HG03103 (cell line): Measurements from ENCODE around the gene MRPL45.
"Not testable (repeated sequence)": the region's sequence is repeated elsewhere in the genome, so short reads cannot be mapped to it uniquely, and the experiment has no call there.

Experiments used
- ATAC-seq: cut with Tn5 transposase; IDR thresholded peaks from one replicate; pipeline ENCODE4 v1.9.1; 2021; ENCODE audit warnings: low read depth; ENCODE audit not compliant: unreplicated experiment

The MRPL45 gene

GRCh38 chr17:38296834-38297517, at the start of gene MRPL45:
TSS of gene MRPL45 (plus strand) at chr17:38297168. CDS start at chr17:38297184, 16 bp downstream.
- ATAC-seq: peak; percentile 90

DNA sequence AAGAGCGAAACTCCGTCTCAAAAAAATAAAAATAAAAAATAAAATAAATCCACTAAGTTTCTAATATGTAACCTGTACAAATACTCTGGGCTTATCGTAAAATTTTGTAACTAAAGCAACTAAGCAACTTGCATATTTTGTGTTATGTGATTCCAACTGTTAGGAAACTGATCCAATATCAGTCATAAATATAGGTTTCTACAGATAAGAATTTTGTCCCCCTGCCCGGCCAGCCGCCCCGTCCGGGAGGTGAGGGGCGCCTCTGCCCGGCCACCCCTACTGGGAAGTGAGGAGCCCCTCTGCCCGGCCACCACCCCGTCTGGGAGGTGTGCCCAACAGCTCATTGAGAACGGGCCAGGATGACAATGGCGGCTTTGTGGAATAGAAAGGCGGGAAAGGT, 43.8 kb upstream of the MRPL45 start:
- ATAC-seq: not testable (repeated sequence)

- ATAC-seq: not testable (repeated sequence)
Observed at GRCh38 chr17:38254357-38254756, 42.6 kb upstream of the MRPL45 start.

GRCh38 chr17:38257013-38257621, 39.9 kb upstream of the MRPL45 start:
- ATAC-seq: peak; percentile 82

GRCh38 chr17:38265974-38266506, 30.9 kb upstream of the MRPL45 start:
- ATAC-seq: not testable (repeated sequence)

DNA sequence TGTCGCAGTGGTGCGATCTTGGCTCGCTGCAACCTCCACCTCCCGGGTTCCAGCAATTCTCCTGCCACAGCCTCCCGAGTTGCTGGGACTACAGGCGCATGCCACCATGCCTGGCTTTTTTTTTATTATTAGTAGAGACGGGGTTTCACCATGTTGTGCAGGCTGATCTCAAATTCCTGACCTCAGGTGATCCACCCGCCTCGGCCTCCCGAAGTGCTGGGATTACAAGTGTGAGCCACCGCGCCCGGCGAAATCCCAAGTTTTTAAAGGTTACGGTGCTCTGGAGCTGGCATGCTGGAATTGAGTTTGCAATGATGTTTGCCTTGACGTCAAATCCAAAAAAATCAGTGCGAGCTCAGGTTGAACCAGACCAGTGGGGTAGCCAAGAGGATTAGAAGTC, 30.4 kb upstream of the MRPL45 start:
- not testable (repeated sequence) for ATAC-seq

GRCh38 chr17:38268138-38268537, 28.8 kb upstream of the MRPL45 start:
- not testable (repeated sequence) for ATAC-seq

DNA sequence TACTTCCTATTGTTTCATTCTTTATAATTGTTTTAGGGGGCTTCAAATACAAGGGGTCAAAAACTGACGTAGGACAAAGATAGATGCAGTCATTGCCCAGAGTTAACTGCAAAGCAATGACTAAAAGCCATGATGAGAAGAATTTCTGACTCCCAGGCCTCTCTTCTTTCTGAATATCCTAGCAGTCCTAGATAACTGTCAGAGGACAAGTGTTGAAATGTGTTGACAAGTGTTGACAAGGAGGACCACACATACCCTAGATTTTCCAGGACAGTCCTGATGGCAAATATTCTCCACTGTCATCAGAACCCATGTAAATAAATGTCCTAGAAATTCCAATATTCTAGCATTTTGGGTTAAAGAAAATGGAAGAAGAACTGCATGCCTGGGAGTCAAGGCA, 27.9 kb upstream of the MRPL45 start:
- not testable (repeated sequence) for ATAC-seq

- not testable (repeated sequence) for ATAC-seq
Observed at GRCh38 chr17:38269552-38269951, 27.4 kb upstream of the MRPL45 start.

DNA sequence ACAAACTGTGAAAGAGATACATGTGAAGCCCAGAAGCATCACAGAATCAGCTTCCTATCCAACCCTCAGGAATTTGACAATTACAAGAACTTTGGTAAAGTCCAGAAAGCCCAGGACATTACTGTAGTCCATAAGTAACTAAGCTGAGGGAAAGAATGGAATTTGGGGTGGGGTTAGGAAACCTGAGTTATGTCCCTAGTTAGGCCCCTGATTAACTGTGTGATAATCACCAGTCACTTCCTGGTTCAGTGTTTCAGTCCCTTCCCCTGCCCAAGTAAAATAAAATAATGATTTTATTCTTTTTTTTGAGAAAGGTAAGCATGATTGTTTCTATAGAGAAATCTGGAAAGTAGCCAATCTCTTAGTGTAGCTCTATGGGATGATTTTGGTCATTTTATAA, 11.0 kb upstream of the MRPL45 start:
- not testable (repeated sequence) for ATAC-seq

- not testable (repeated sequence) for ATAC-seq
Observed at GRCh38 chr17:38286501-38287091, 10.4 kb upstream of the MRPL45 start.

DNA sequence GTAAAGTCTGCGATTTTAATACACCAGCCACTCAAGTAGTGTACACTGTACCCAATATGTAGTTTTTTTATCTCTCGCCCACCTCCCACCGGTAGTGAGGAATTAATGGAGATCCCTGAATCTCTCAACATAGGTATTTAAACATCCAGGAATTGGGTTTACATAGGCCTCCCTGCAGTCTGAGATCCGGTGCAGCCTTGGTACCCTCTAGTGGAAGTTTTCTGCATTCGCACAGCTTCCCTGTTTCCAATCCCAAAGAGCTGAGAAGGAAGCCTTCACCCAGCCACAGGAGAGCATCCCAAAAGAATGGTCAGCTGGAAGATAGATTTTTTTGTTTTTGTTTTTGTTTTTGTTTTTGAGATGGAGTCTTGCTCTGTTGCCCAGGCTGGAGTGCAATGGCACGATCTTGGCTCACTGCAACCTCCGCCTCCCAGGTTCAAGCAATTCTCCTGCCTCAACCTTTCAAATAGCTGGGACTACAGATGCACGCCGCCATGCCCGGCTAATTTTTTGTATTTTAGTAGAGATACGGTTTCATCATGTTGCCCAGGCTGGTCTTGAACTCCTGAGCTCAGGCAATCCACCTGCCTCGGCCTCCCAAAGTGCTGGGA, 8.6 kb upstream of the MRPL45 start:
- ATAC-seq: not testable (repeated sequence)

- ATAC-seq: not testable (repeated sequence)
Observed at GRCh38 chr17:38289760-38290159, 7.2 kb upstream of the MRPL45 start.

DNA sequence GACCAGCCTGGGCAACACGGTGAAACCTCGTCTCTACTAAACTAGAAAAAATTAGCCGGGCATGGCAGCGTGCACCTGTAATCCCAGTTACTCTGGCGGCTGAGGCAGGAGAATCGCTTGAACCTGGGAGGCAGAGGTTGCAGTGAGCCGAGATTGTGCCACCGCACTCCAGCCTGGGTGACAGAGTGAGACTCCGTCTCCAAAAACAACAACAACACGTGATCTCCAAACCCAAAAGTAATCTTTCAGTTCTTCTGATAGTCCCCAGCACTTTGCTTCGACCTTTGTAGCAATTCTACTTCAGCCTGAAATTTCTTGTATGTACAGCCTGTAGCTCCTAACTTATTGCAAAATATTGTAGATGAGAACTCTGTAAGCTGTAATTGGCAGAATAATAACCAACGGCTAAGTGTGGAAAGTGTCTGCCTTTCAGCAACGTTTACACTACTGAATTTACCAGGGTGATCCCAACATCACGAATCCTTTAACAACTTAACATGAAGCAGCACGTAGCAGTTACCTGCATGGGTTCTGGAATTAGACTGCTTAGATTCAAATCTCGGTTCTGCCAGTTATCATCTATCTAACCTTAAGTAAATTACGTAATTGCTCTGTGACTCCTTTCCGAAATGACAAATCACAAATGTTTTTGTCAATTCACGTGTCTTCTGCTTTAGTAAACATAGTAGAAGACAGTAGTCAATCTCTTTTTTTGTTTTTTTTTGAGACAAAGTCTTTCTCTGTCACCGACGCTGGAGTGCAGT, 1.2 kb upstream of the MRPL45 start:
- not testable (repeated sequence) for ATAC-seq

- no peak for ATAC-seq
Observed at GRCh38 chr17:38315497-38315896, 18.5 kb downstream of the MRPL45 start.

- no peak for ATAC-seq
Observed at GRCh38 chr17:38317081-38317480, 20.1 kb downstream of the MRPL45 start.

DNA sequence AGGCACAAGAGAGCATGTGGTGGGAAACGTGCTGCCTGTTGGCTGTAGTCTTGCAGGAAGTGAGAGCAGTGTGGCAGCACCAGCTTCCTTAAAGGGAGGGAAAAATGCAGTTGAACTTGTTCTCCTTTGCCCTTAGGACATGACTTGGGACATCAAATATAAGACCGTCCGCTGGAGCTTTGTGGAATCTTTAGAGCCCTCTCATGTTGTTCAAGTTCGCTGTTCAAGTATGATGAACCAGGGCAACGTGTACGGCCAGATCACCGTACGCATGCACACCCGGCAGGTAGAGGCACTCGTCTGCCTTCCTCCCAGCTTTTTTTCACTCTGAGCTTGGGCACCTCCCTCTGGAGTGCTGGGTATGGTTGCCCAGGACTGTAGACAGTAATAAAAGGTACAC, 23.5 kb downstream of the MRPL45 start:
- no peak for ATAC-seq

DNA sequence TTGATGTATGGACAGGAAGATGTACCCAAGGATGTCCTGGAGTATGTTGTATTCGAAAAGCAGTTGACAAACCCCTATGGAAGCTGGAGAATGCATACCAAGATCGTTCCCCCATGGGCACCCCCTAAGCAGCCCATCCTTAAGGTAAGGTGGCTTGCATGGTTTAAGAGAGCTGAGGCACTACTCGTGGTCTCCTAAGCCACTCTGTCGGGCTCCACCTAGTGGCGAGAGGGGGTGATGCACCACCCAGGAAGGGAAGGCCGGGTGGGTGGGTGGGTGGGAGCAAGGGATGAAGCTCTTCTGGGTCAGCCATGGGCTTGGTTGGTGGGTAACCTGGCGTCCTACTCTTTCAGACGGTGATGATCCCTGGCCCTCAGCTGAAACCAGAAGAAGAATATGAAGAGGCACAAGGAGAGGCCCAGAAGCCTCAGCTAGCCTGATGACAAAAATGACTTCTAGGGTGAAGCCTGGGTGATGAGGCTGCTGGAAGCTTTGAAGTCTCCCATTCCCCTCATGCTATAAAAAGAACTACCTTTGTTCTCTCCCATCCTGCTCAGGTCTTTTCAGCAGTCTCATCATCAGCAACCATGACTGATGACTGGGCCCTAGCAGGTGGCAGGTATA, 25.3 kb downstream of the MRPL45 start:
- ATAC-seq: no peak

- no peak for ATAC-seq
Observed at GRCh38 chr17:38322897-38323296, 25.9 kb downstream of the MRPL45 start.

GRCh38 chr17:38324141-38324697, 27.3 kb downstream of the MRPL45 start:
- no peak for ATAC-seq
